Activated T-cell treated with anti-CD3 and anti-CD28 coated beads, Interleukin-2, amount 50 U/mL, for 24 hours (primary cell): ENCODE results near the gene LAP3.
"Not testable (repeated sequence)": the region's sequence is repeated elsewhere in the genome, so short reads cannot be mapped to it uniquely, and the experiment has no call there.

ENCODE experiments used
- DNase-seq: peaks from one replicate; pipeline ENCODE4 v3.0.0-alpha.2; 2020
- H3K27ac Mint-ChIP-seq: 2 replicates; pipeline ENCODE4 v1.8.0; 2020; ENCODE audit warnings: mild to moderate bottlenecking, mixed read lengths
- H3K27me3 Mint-ChIP-seq: 2 replicates; pipeline ENCODE4 v1.8.0; 2020; ENCODE audit warnings: mixed read lengths
- H3K36me3 Mint-ChIP-seq: 2 replicates; pipeline ENCODE4 v1.8.0; 2020; ENCODE audit warnings: low read depth, mixed read lengths
- H3K4me1 Mint-ChIP-seq: 2 replicates; pipeline ENCODE4 v1.8.0; 2020; ENCODE audit warnings: low read depth, mixed read lengths
- H3K4me3 Mint-ChIP-seq: 2 replicates; pipeline ENCODE4 v1.8.0; 2020; ENCODE audit warnings: mild to moderate bottlenecking, moderate library complexity, mixed read lengths
- H3K9me3 Mint-ChIP-seq: 2 replicates; pipeline ENCODE4 v1.8.0; 2020; ENCODE audit warnings: mixed read lengths

Gene LAP3

GRCh38 chr4:17576932-17577664, at the start of gene LAP3:
TSS of gene LAP3 (plus strand) at chr4:17577198. CDS start at chr4:17577466, 268 bp downstream.
- no peaks in the 10 kb centered on the region for H3K9me3 Mint-ChIP-seq
- H3K36me3 Mint-ChIP-seq: peaks cover 48% of the 10 kb centered on the region
- H3K27ac Mint-ChIP-seq: peak within 1 kb of the TSS; percentile 96
- peaks cover 29% of the 10 kb centered on the region for H3K4me1 Mint-ChIP-seq
- no peaks in the 10 kb centered on the region for H3K27me3 Mint-ChIP-seq
- H3K4me3 Mint-ChIP-seq: peak within 1 kb of the TSS; percentile 91
- peak; percentile 100 for DNase-seq

GRCh38 chr4:17528551-17529165, 48.3 kb upstream of the LAP3 start:
- H3K27me3 Mint-ChIP-seq: peaks cover 43% of the 10 kb centered on the region
- no peak for DNase-seq
- H3K4me1 Mint-ChIP-seq: no peaks in the 10 kb centered on the region
- H3K4me3 Mint-ChIP-seq: no peak overlapping the region
- H3K9me3 Mint-ChIP-seq: no peaks in the 10 kb centered on the region
- no peak overlapping the region for H3K27ac Mint-ChIP-seq
- H3K36me3 Mint-ChIP-seq: no peaks in the 10 kb centered on the region

- no peak overlapping the region for H3K4me3 Mint-ChIP-seq
- H3K27ac Mint-ChIP-seq: no peak overlapping the region
- peaks cover 4% of the 10 kb centered on the region for H3K4me1 Mint-ChIP-seq
- no peaks in the 10 kb centered on the region for H3K9me3 Mint-ChIP-seq
- DNase-seq: no peak
- H3K36me3 Mint-ChIP-seq: no peaks in the 10 kb centered on the region
- peaks cover 30% of the 10 kb centered on the region for H3K27me3 Mint-ChIP-seq
These were observed 45.3 kb upstream of the LAP3 start for GRCh38 chr4:17531538-17532285.

GRCh38 chr4:17534705-17535104, 42.3 kb upstream of the LAP3 start:
- H3K27ac Mint-ChIP-seq: no peak overlapping the region
- H3K4me3 Mint-ChIP-seq: no peak overlapping the region
- no peak for DNase-seq
- H3K9me3 Mint-ChIP-seq: no peaks in the 10 kb centered on the region
- peaks cover 4% of the 10 kb centered on the region for H3K4me1 Mint-ChIP-seq
- H3K36me3 Mint-ChIP-seq: no peaks in the 10 kb centered on the region
- peaks cover 9% of the 10 kb centered on the region for H3K27me3 Mint-ChIP-seq

GRCh38 chr4:17535242-17535641, 41.8 kb upstream of the LAP3 start:
- Mint-ChIP-seq H3K36me3 (no peaks in the 10 kb centered on the region), H3K4me1 (peaks cover 4% of the 10 kb centered on the region), H3K27me3 (peaks cover 12% of the 10 kb centered on the region), H3K4me3 (no peak overlapping the region), H3K27ac (no peak overlapping the region), H3K9me3 (no peaks in the 10 kb centered on the region)
- DNase-seq: no peak

GRCh38 chr4:17535906-17536305, 41.1 kb upstream of the LAP3 start:
- no peak for DNase-seq
- H3K36me3 Mint-ChIP-seq: no peaks in the 10 kb centered on the region

GRCh38 chr4:17537060-17537459, 39.9 kb upstream of the LAP3 start:
- H3K27ac Mint-ChIP-seq, H3K9me3 Mint-ChIP-seq, DNase-seq, H3K4me1 Mint-ChIP-seq, H3K4me3 Mint-ChIP-seq, H3K36me3 Mint-ChIP-seq: not testable (repeated sequence)
- H3K27me3 Mint-ChIP-seq: peaks cover 18% of the 10 kb centered on the region

More at GRCh38 chr4:17535906-17536305, 41.1 kb upstream of the LAP3 start:
- H3K4me1 Mint-ChIP-seq: peaks cover 4% of the 10 kb centered on the region
- H3K9me3 Mint-ChIP-seq: no peaks in the 10 kb centered on the region
- no peak overlapping the region for H3K4me3 Mint-ChIP-seq
- H3K27me3 Mint-ChIP-seq: peaks cover 16% of the 10 kb centered on the region
- H3K27ac Mint-ChIP-seq: no peak overlapping the region

GRCh38 chr4:17544205-17544604, 32.8 kb upstream of the LAP3 start:
- Mint-ChIP-seq H3K36me3 (no peaks in the 10 kb centered on the region), H3K4me3 (no peak overlapping the region), H3K9me3 (no peaks in the 10 kb centered on the region), H3K27me3 (peaks cover 23% of the 10 kb centered on the region), H3K27ac (no peak overlapping the region), H3K4me1 (peaks cover 2% of the 10 kb centered on the region)
- DNase-seq: no peak

GRCh38 chr4:17544831-17545234, 32.2 kb upstream of the LAP3 start:
- H3K36me3 Mint-ChIP-seq: no peaks in the 10 kb centered on the region
- no peak for DNase-seq
- H3K4me3 Mint-ChIP-seq: no peak overlapping the region
- H3K9me3 Mint-ChIP-seq: no peaks in the 10 kb centered on the region
- peaks cover 2% of the 10 kb centered on the region for H3K4me1 Mint-ChIP-seq
- H3K27ac Mint-ChIP-seq: no peak overlapping the region
- H3K27me3 Mint-ChIP-seq: peaks cover 23% of the 10 kb centered on the region

- peaks cover 17% of the 10 kb centered on the region for H3K27me3 Mint-ChIP-seq
- peaks cover 2% of the 10 kb centered on the region for H3K4me1 Mint-ChIP-seq
- H3K4me3 Mint-ChIP-seq: no peak overlapping the region
- H3K36me3 Mint-ChIP-seq: no peaks in the 10 kb centered on the region
- no peak overlapping the region for H3K27ac Mint-ChIP-seq
- no peaks in the 10 kb centered on the region for H3K9me3 Mint-ChIP-seq
- DNase-seq: no peak
These were observed 31.4 kb upstream of the LAP3 start for GRCh38 chr4:17545374-17546140.

GRCh38 chr4:17546222-17546621, 30.8 kb upstream of the LAP3 start:
- no peak for DNase-seq
- Mint-ChIP-seq H3K4me3 (no peak overlapping the region), H3K9me3 (no peaks in the 10 kb centered on the region), H3K27me3 (peaks cover 14% of the 10 kb centered on the region), H3K4me1 (peaks cover 2% of the 10 kb centered on the region), H3K27ac (no peak overlapping the region), H3K36me3 (no peaks in the 10 kb centered on the region)

- DNase-seq: no peak
- Mint-ChIP-seq H3K27me3 (peaks cover 14% of the 10 kb centered on the region), H3K27ac (no peak overlapping the region), H3K36me3 (no peaks in the 10 kb centered on the region), H3K4me3 (no peak overlapping the region), H3K9me3 (no peaks in the 10 kb centered on the region), H3K4me1 (peaks cover 2% of the 10 kb centered on the region)
These were observed 30.3 kb upstream of the LAP3 start for GRCh38 chr4:17546678-17547077.

- Mint-ChIP-seq H3K27me3 (peaks cover 4% of the 10 kb centered on the region), H3K9me3 (no peaks in the 10 kb centered on the region), H3K4me3 (no peak overlapping the region), H3K4me1 (peaks cover 2% of the 10 kb centered on the region), H3K36me3 (no peaks in the 10 kb centered on the region), H3K27ac (no peak overlapping the region)
- no peak for DNase-seq
These were observed 26.4 kb upstream of the LAP3 start for GRCh38 chr4:17550549-17550948.

GRCh38 chr4:17552427-17552826, 24.6 kb upstream of the LAP3 start:
- DNase-seq: no peak
- Mint-ChIP-seq H3K36me3 (no peaks in the 10 kb centered on the region), H3K27ac (no peak overlapping the region), H3K27me3 (peaks cover 4% of the 10 kb centered on the region), H3K9me3 (no peaks in the 10 kb centered on the region), H3K4me1 (peaks cover 2% of the 10 kb centered on the region), H3K4me3 (no peak overlapping the region)
